HEK293T (cell line): Measurements from ENCODE around the gene KRT24.

ENCODE experiments used
- CTCF ChIA-PET: fragments of 350-600 bp; formaldehyde crosslinking; extraction: SDS; loops from one replicate; lab custom pipeline; 2021; ENCODE audit warnings: antibody characterized with exemption, inconsistent platforms; lab: Yijun Ruan, JAX
- POLR2A ChIA-PET: fragments of 350-600 bp; formaldehyde crosslinking; extraction: SDS; loops from one replicate; lab custom pipeline; 2020; ENCODE audit warnings: antibody characterized with exemption, inconsistent platforms; lab: Yijun Ruan, JAX
- DNase-seq: peaks from one replicate; pipeline ENCODE4 v3.0.0; 2012; ENCODE audit warnings: mixed read lengths; ENCODE audit errors: extremely low spot score
- ARNT ChIP-seq: fragments of 450-650 bp; IDR thresholded peaks from 2 replicates; pipeline ENCODE4 v1.6.1; 2017; ENCODE audit warnings: mild to moderate bottlenecking
- BHLHE40 ChIP-seq: fragments of 450-650 bp; IDR thresholded peaks from 2 replicates; pipeline ENCODE4 v1.6.1; 2016; ENCODE audit warnings: mild to moderate bottlenecking, moderate library complexity, borderline replicate concordance
- CTBP1 ChIP-seq: fragments of 450-650 bp; IDR thresholded peaks from 2 replicates; pipeline ENCODE4 v1.6.1; 2016; ENCODE audit warnings: borderline replicate concordance
- ELF4 ChIP-seq: fragments of 450-650 bp; IDR thresholded peaks from 2 replicates; pipeline ENCODE4 v1.6.1; 2017; ENCODE audit warnings: antibody characterized with exemption
- FOXA1 ChIP-seq: fragments of 450-650 bp; IDR thresholded peaks from 2 replicates; pipeline ENCODE4 v1.6.1; 2016; ENCODE audit warnings: mild to moderate bottlenecking
- FOXK2 ChIP-seq: fragments of 450-650 bp; IDR thresholded peaks from 2 replicates; pipeline ENCODE4 v1.6.1; 2016; ENCODE audit warnings: mild to moderate bottlenecking
- FOXM1 ChIP-seq: fragments of 450-650 bp; IDR thresholded peaks from 2 replicates; pipeline ENCODE4 v1.6.1; 2017; ENCODE audit warnings: mild to moderate bottlenecking, borderline replicate concordance
- HDGF ChIP-seq: fragments of 450-650 bp; IDR thresholded peaks from 2 replicates; pipeline ENCODE4 v1.6.1; 2017; ENCODE audit warnings: antibody characterized with exemption, borderline replicate concordance
- L3MBTL2 ChIP-seq: fragments of 450-650 bp; conservative IDR thresholded peaks from 2 replicates; pipeline ENCODE4 v1.6.1; 2016; ENCODE audit warnings: mild to moderate bottlenecking
- LEF1 ChIP-seq: fragments of 450-650 bp; IDR thresholded peaks from 2 replicates; pipeline ENCODE4 v1.6.1; 2017; ENCODE audit warnings: mild to moderate bottlenecking, borderline replicate concordance
- NFRKB ChIP-seq: fragments of 450-650 bp; IDR thresholded peaks from 2 replicates; pipeline ENCODE4 v1.6.1; 2016; ENCODE audit warnings: mild to moderate bottlenecking, moderate library complexity
- SP1 ChIP-seq: fragments of 450-650 bp; IDR thresholded peaks from 2 replicates; pipeline ENCODE4 v1.6.1; 2017
- SUZ12 ChIP-seq: fragments of 450-650 bp; IDR thresholded peaks from 2 replicates; pipeline ENCODE4 v1.6.1; 2016; ENCODE audit warnings: mild to moderate bottlenecking
- TARDBP ChIP-seq: fragments of 450-650 bp; IDR thresholded peaks from 2 replicates; pipeline ENCODE4 v1.6.1; 2016
- ZNF384 ChIP-seq: fragments of 450-650 bp; IDR thresholded peaks from 2 replicates; pipeline ENCODE4 v1.6.1; 2016
- TF ChIP-seq, protein P1 (sequence below): fragments of 450-650 bp; IDR thresholded peaks from 2 replicates; pipeline ENCODE4 v1.6.1; 2016

Gene KRT24

DNA sequence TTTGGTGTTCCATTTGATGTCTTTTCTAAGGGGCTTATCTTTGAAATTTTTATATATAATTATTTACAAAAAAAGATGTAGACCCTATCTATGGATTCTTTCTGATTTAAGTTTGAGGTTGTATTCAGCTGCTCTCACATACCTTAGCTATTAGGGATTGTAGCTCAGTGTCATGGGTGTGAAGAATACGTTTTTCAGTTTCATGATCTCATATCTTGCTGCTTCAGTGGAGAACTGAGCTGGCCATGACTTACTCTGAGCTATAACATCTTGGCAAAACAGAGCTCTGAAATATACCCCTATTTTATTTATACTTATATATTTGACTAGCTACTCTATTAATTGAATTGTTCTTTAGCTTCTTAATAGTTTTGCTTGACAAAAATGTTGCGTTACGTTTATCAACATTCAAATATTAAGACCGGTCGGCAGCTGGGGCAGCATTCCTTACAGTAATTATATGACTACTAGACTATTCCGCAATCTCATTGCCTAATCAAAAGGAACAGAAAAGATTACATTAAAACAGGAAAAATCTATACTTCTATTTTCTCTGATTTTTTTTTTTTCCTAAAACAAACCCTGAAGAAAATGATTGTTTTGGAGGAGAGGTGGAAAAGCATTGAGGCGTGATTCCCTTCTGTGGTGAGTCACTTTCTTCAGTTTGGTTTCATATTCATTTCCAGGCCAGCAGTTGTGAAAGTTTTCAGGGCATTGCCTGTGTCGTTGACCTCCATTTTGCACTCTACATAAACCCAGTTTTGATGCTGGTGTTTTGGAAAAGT is 24.1 kb upstream of the KRT24 start:
- no peak for DNase-seq
- CTCF ChIA-PET: interaction anchor here (0.7 kb wide), 1 partner anchor 11 kb away, joined by 3 read pairs; no protein-coding TSS in a partner anchor
- TF ChIP-seq NFRKB (no peak), FOXA1 (no peak), TARDBP (no peak), CTBP1 (no peak), ELF4 (no peak), ARNT (no peak), FOXM1 (no peak), FOXK2 (no peak), ZNF384 (no peak), SUZ12 (no peak)
- POLR2A ChIA-PET: no interaction called here

DNA sequence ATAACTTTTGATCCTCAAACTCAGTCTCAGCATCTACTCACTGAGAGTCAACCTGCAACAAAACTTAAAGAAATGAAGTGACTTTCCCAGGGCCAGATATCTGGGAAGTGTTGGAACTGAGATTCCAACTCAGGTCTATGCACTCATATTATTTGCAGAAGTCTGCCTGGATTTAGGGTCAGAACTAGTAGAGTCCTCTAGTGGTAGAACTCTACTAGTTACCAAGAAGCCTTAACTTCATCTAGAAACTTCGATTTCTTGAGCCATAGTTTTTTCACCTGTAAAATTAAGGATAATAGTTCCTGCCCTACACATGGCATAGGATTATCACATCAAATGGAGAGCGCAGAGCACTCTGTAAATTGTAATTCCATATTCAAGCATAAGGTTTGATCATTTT is 23.4 kb upstream of the KRT24 start:
- TF ChIP-seq BHLHE40 (no peak), ARNT (no peak), LEF1 (no peak), L3MBTL2 (no peak), NFRKB (no peak), SUZ12 (no peak), TARDBP (no peak), CTBP1 (no peak), ZNF384 (no peak), ELF4 (no peak), FOXA1 (no peak), FOXM1 (no peak), HDGF (no peak), FOXK2 (no peak), SP1 (no peak)
- TF ChIP-seq, protein P1, sequence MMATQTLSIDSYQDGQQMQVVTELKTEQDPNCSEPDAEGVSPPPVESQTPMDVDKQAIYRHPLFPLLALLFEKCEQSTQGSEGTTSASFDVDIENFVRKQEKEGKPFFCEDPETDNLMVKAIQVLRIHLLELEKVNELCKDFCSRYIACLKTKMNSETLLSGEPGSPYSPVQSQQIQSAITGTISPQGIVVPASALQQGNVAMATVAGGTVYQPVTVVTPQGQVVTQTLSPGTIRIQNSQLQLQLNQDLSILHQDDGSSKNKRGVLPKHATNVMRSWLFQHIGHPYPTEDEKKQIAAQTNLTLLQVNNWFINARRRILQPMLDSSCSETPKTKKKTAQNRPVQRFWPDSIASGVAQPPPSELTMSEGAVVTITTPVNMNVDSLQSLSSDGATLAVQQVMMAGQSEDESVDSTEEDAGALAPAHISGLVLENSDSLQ: no peak
- POLR2A ChIA-PET: no interaction called here
- CTCF ChIA-PET: no interaction called here
- no peak for DNase-seq

DNA sequence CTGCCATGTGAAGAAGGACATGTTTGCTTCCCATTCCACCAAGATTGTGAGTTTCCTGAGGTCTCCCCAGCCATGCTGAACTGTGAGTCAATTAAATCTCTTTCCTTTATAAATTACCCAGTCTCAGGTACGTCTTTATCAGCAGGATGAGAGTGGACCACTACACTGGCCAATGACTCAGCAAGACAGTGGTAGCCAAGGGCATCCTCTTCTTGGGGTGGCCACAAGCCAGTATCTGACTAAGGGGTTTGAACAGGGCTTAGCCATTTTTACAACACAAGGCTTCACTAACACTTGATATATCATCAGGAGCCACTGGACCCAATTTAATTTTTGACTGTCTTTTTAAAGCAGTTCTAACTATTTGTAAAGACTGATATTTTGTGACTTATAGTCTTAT is 21.1 kb upstream of the KRT24 start:
- ChIA-PET POLR2A (no interaction called here), CTCF (no interaction called here)
- no peak for DNase-seq
- TF ChIP-seq SUZ12 (no peak), NFRKB (no peak), ZNF384 (no peak), SP1 (no peak), FOXM1 (no peak), ELF4 (no peak), L3MBTL2 (no peak), FOXK2 (no peak), LEF1 (no peak), CTBP1 (no peak), FOXA1 (no peak), BHLHE40 (no peak), TARDBP (no peak), ARNT (no peak), HDGF (no peak)
- TF ChIP-seq, protein P1: no peak

DNA sequence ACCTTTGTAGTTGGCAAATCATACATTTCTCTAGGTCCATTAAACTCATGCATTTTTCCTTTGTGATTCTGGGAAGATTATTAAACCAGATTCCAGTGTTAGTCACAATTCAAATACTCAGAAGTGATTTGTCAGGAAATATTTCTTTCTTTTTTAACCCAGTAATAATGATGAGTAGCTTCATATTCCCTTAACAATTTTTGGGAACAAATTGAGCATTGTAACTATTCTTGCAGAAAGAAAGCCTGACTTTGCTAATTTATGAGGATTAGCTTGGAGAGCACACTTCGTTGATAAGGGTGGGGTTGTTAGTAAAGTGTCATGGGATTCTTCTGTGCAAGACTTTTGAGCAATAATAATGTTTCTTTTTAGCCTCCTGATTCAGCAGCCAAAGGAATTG is 18.7 kb upstream of the KRT24 start:
- ChIA-PET POLR2A (interaction anchor here (0.6 kb wide), 1 partner anchor 29 kb away, joined by 3 read pairs; no protein-coding TSS in a partner anchor), CTCF (interaction anchor here (0.6 kb wide), 1 partner anchor 102 kb away, joined by 3 read pairs; no protein-coding TSS in a partner anchor)
- no peak for DNase-seq
- TF ChIP-seq FOXM1 (no peak), ZNF384 (no peak), BHLHE40 (no peak), FOXA1 (no peak), CTBP1 (no peak), SUZ12 (no peak), SP1 (no peak), NFRKB (no peak), TARDBP (no peak), LEF1 (no peak), ELF4 (no peak), L3MBTL2 (no peak), HDGF (no peak), ARNT (no peak), FOXK2 (no peak)
- TF ChIP-seq, protein P1: no peak

DNA sequence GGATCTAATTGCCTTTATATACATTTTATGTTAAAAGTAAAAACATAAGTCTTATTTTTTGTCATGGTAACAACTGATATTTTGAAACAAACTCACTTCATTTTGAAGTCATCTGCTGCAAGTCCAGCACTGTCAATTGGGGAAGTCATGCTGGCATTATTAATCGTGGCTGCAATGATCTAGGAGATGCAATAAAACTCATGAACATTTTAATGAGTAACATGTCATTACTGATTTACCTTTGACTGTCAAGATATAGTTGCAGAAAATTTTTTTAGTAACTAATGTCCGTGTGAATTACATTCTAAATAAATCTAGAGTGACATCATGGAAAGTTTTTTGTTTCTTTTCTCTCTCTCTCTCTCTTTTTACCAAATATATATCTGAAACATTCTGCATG is 17.3 kb upstream of the KRT24 start:
- TF ChIP-seq SP1: no peak
- TF ChIP-seq L3MBTL2: no peak
- TF ChIP-seq CTBP1: no peak
- TF ChIP-seq BHLHE40: no peak
- POLR2A ChIA-PET: no interaction called here

DNA sequence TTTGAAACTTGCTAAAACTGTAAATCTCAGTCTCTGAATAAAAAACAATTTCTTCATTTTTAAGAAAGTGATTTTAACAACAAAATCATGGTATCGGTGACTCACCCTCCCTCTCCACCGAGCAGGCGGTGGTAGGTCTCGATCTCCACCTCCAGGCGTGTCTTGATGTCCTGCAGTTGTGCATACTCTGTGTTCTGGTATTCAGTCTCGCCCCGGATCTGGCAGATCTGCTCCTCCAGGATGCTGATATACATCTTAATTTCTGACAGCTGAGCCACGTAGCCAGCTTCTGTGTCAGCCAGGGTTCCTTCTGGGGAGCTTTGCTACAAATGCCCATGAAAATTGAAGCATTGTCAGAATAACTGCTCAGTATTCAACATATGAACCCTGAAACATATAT is 15.4 kb upstream of the KRT24 start:
- ChIA-PET CTCF (no interaction called here), POLR2A (no interaction called here)
- no peak for TF ChIP-seq BHLHE40
- no peak for DNase-seq

More for the DNA sequence above, 17.3 kb upstream of the KRT24 start:
- CTCF ChIA-PET: no interaction called here
- no peak for DNase-seq
